ENCODE data around the gene PMF1. TPM values are rescaled to one million over a fixed set of nuclear protein-coding genes. Genes with fewer than 3 reads are reported as not detected.

PMF1 gene
- polyA plus RNA-seq (2013, experiment 1 of 2) = 115 TPM
- 112 TPM for polyA plus RNA-seq (2013, experiment 2 of 2)

- peak within 1 kb of the TSS; percentile 96 for H2BK5ac ChIP-seq (ENCODE audit: low read length)
- H2BK120ac ChIP-seq (ENCODE audit: low read depth, low read length) = no peak within 1 kb of the TSS
- peaks cover 3% of the 10 kb centered on the region for H3K36me3 ChIP-seq (ENCODE audit: control insufficient read depth, insufficient read depth, low read length)
- H3K4me3 ChIP-seq (ENCODE audit: low read length) = peak within 1 kb of the TSS; percentile 97
- peaks cover 7% of the 10 kb centered on the region for H3K79me2 ChIP-seq (ENCODE audit: control insufficient read depth, insufficient read depth, low read length)
- no peaks in the 10 kb centered on the region for H3K27me3 ChIP-seq (ENCODE audit: insufficient read depth, low read length, poor library complexity)
- peaks cover 5% of the 10 kb centered on the region for H3K4me1 ChIP-seq (ENCODE audit: control insufficient read depth, low read depth, low read length)
- H4K5ac ChIP-seq (ENCODE audit: low read length) = peak within 1 kb of the TSS; percentile 68
- H3K9ac ChIP-seq (ENCODE audit: low read length) = peak within 1 kb of the TSS; percentile 99
- H3K4ac ChIP-seq (ENCODE audit: low read depth, low read length) = peak within 1 kb of the TSS; percentile 77
- peak within 1 kb of the TSS; percentile 90 for H3K27ac ChIP-seq (ENCODE audit: low read depth, low read length)
- peak; percentile 99 for DNase-seq
- H2AK5ac ChIP-seq (ENCODE audit: low read length) = peak within 1 kb of the TSS; percentile 54
- H3K4me2 ChIP-seq (ENCODE audit: low read length) = peak within 1 kb of the TSS; percentile 64
- H2BK15ac ChIP-seq (replicated peaks; ENCODE audit: low read depth) = no peak within 1 kb of the TSS
- peak within 1 kb of the TSS; percentile 100 for H3K56ac ChIP-seq (ENCODE audit: low read length)
- H3K79me1 ChIP-seq (ENCODE audit: low read length) = peaks cover 4% of the 10 kb centered on the region
- H4K8ac ChIP-seq (ENCODE audit: low read depth, low read length) = peak within 1 kb of the TSS; percentile 87
- no CpG with 5 or more reads among the region's 61 CpGs for WGBS (ENCODE audit: extremely low coverage, insufficient coverage, low lambda C conversion rate)
- no peak within 1 kb of the TSS for H3K23ac ChIP-seq (ENCODE audit: low read length)
- H3K18ac ChIP-seq (ENCODE audit: low read length) = peak within 1 kb of the TSS; percentile 88
Measured at GRCh38 chr1:156212833-156213643, at the start of gene PMF1. Gene PMF1, plus strand, starts transcription at chr1:156213007. Its CDS starts 9 bp downstream, at chr1:156213016.

- no peak overlapping the region for H3K4ac ChIP-seq (ENCODE audit: low read depth, low read length)
- H4K8ac ChIP-seq (ENCODE audit: low read depth, low read length) = no peak overlapping the region
- no peaks in the 10 kb centered on the region for H3K36me3 ChIP-seq (ENCODE audit: control insufficient read depth, insufficient read depth, low read length)
- no peak overlapping the region for H3K23ac ChIP-seq (ENCODE audit: low read length)
- H4K5ac ChIP-seq (ENCODE audit: low read length) = no peak overlapping the region
- H3K4me2 ChIP-seq (ENCODE audit: low read length) = no peak overlapping the region
- DNase-seq = no peak
- no peak overlapping the region for H3K18ac ChIP-seq (ENCODE audit: low read length)
- no peaks in the 10 kb centered on the region for H3K79me1 ChIP-seq (ENCODE audit: low read length)
- H3K79me2 ChIP-seq (ENCODE audit: control insufficient read depth, insufficient read depth, low read length) = no peaks in the 10 kb centered on the region
- no peak overlapping the region for H2BK5ac ChIP-seq (ENCODE audit: low read length)
- H3K56ac ChIP-seq (ENCODE audit: low read length) = no peak overlapping the region
- no peaks in the 10 kb centered on the region for H3K27me3 ChIP-seq (ENCODE audit: insufficient read depth, low read length, poor library complexity)
- no peak overlapping the region for H3K4me3 ChIP-seq (ENCODE audit: low read length)
- no CpG with 5 or more reads among the region's 1 CpG for WGBS (ENCODE audit: extremely low coverage, insufficient coverage, low lambda C conversion rate)
- H2AK5ac ChIP-seq (ENCODE audit: low read length) = no peak overlapping the region
- H3K9ac ChIP-seq (ENCODE audit: low read length) = no peak overlapping the region
- peaks cover 4% of the 10 kb centered on the region for H3K4me1 ChIP-seq (ENCODE audit: control insufficient read depth, low read depth, low read length)
- no peak overlapping the region for H3K27ac ChIP-seq (ENCODE audit: low read depth, low read length)
- no peak overlapping the region for H2BK15ac ChIP-seq (replicated peaks; ENCODE audit: low read depth)
- no peak overlapping the region for H2BK120ac ChIP-seq (ENCODE audit: low read depth, low read length)
Measured at GRCh38 chr1:156163712-156164111, 49.1 kb upstream of the PMF1 start.

GRCh38 chr1:156164125-156164831 lies 48.5 kb upstream of the PMF1 start:
- DNase-seq = no peak
- no peak overlapping the region for H2AK5ac ChIP-seq (ENCODE audit: low read length)
- WGBS (ENCODE audit: extremely low coverage, insufficient coverage, low lambda C conversion rate) = 100% methylated on average over 2 of the region's 6 CpGs

GRCh38 chr1:156165083-156165482 lies 47.7 kb upstream of the PMF1 start:
- H3K56ac ChIP-seq (ENCODE audit: low read length) = no peak overlapping the region
- H2BK5ac ChIP-seq (ENCODE audit: low read length) = no peak overlapping the region
- no peak overlapping the region for H2BK120ac ChIP-seq (ENCODE audit: low read depth, low read length)
- H4K8ac ChIP-seq (ENCODE audit: low read depth, low read length) = no peak overlapping the region
- no peaks in the 10 kb centered on the region for H3K79me2 ChIP-seq (ENCODE audit: control insufficient read depth, insufficient read depth, low read length)
- H3K23ac ChIP-seq (ENCODE audit: low read length) = no peak overlapping the region
- H3K27me3 ChIP-seq (ENCODE audit: insufficient read depth, low read length, poor library complexity) = no peaks in the 10 kb centered on the region
- DNase-seq = no peak
- H2AK5ac ChIP-seq (ENCODE audit: low read length) = no peak overlapping the region
- no CpG with 5 or more reads among the region's 2 CpGs for WGBS (ENCODE audit: extremely low coverage, insufficient coverage, low lambda C conversion rate)
- no peak overlapping the region for H4K5ac ChIP-seq (ENCODE audit: low read length)
- no peak overlapping the region for H3K18ac ChIP-seq (ENCODE audit: low read length)
- H3K4me2 ChIP-seq (ENCODE audit: low read length) = no peak overlapping the region
- no peak overlapping the region for H3K4me3 ChIP-seq (ENCODE audit: low read length)
- no peak overlapping the region for H3K4ac ChIP-seq (ENCODE audit: low read depth, low read length)
- no peak overlapping the region for H3K27ac ChIP-seq (ENCODE audit: low read depth, low read length)
- H3K36me3 ChIP-seq (ENCODE audit: control insufficient read depth, insufficient read depth, low read length) = no peaks in the 10 kb centered on the region
- H3K9ac ChIP-seq (ENCODE audit: low read length) = no peak overlapping the region
- H2BK15ac ChIP-seq (replicated peaks; ENCODE audit: low read depth) = no peak overlapping the region
- peaks cover 4% of the 10 kb centered on the region for H3K4me1 ChIP-seq (ENCODE audit: control insufficient read depth, low read depth, low read length)
- H3K79me1 ChIP-seq (ENCODE audit: low read length) = no peaks in the 10 kb centered on the region

More at GRCh38 chr1:156164125-156164831, 48.5 kb upstream of the PMF1 start:
- no peak overlapping the region for H2BK120ac ChIP-seq (ENCODE audit: low read depth, low read length)
- no peak overlapping the region for H4K5ac ChIP-seq (ENCODE audit: low read length)
- H3K4me1 ChIP-seq (ENCODE audit: control insufficient read depth, low read depth, low read length) = peaks cover 4% of the 10 kb centered on the region
- H3K4me2 ChIP-seq (ENCODE audit: low read length) = no peak overlapping the region
- H3K9ac ChIP-seq (ENCODE audit: low read length) = no peak overlapping the region
- H3K79me1 ChIP-seq (ENCODE audit: low read length) = no peaks in the 10 kb centered on the region
- H3K27ac ChIP-seq (ENCODE audit: low read depth, low read length) = no peak overlapping the region
- H3K4ac ChIP-seq (ENCODE audit: low read depth, low read length) = no peak overlapping the region
- no peak overlapping the region for H3K4me3 ChIP-seq (ENCODE audit: low read length)
- H3K18ac ChIP-seq (ENCODE audit: low read length) = no peak overlapping the region
- H2BK5ac ChIP-seq (ENCODE audit: low read length) = no peak overlapping the region
- no peak overlapping the region for H3K56ac ChIP-seq (ENCODE audit: low read length)
- H4K8ac ChIP-seq (ENCODE audit: low read depth, low read length) = no peak overlapping the region
- H2BK15ac ChIP-seq (replicated peaks; ENCODE audit: low read depth) = no peak overlapping the region
- no peaks in the 10 kb centered on the region for H3K27me3 ChIP-seq (ENCODE audit: insufficient read depth, low read length, poor library complexity)
- H3K36me3 ChIP-seq (ENCODE audit: control insufficient read depth, insufficient read depth, low read length) = no peaks in the 10 kb centered on the region
- H3K23ac ChIP-seq (ENCODE audit: low read length) = no peak overlapping the region
- no peaks in the 10 kb centered on the region for H3K79me2 ChIP-seq (ENCODE audit: control insufficient read depth, insufficient read depth, low read length)

GRCh38 chr1:156167536-156167935 lies 45.3 kb upstream of the PMF1 start:
- WGBS (ENCODE audit: extremely low coverage, insufficient coverage, low lambda C conversion rate) = no CpG with 5 or more reads among the region's 5 CpGs
- H3K79me1 ChIP-seq (ENCODE audit: low read length) = no peaks in the 10 kb centered on the region
- no peak overlapping the region for H2BK5ac ChIP-seq (ENCODE audit: low read length)
- no peak overlapping the region for H3K4ac ChIP-seq (ENCODE audit: low read depth, low read length)
- H3K9ac ChIP-seq (ENCODE audit: low read length) = no peak overlapping the region
- H3K56ac ChIP-seq (ENCODE audit: low read length) = no peak overlapping the region
- H3K4me2 ChIP-seq (ENCODE audit: low read length) = no peak overlapping the region
- no peak overlapping the region for H2BK120ac ChIP-seq (ENCODE audit: low read depth, low read length)
- H3K23ac ChIP-seq (ENCODE audit: low read length) = no peak overlapping the region
- no peak overlapping the region for H2AK5ac ChIP-seq (ENCODE audit: low read length)
- H3K36me3 ChIP-seq (ENCODE audit: control insufficient read depth, insufficient read depth, low read length) = no peaks in the 10 kb centered on the region
- no peak overlapping the region for H3K18ac ChIP-seq (ENCODE audit: low read length)
- H4K5ac ChIP-seq (ENCODE audit: low read length) = no peak overlapping the region
- no peaks in the 10 kb centered on the region for H3K79me2 ChIP-seq (ENCODE audit: control insufficient read depth, insufficient read depth, low read length)
- no peak overlapping the region for H3K4me3 ChIP-seq (ENCODE audit: low read length)
- no peak for DNase-seq
- H3K27me3 ChIP-seq (ENCODE audit: insufficient read depth, low read length, poor library complexity) = no peaks in the 10 kb centered on the region
- H3K27ac ChIP-seq (ENCODE audit: low read depth, low read length) = no peak overlapping the region
- no peak overlapping the region for H4K8ac ChIP-seq (ENCODE audit: low read depth, low read length)
- no peak overlapping the region for H2BK15ac ChIP-seq (replicated peaks; ENCODE audit: low read depth)
- H3K4me1 ChIP-seq (ENCODE audit: control insufficient read depth, low read depth, low read length) = no peaks in the 10 kb centered on the region
